ENCODE data around the gene SH3BP5L. TPM values are rescaled to one million over a fixed set of nuclear protein-coding genes. Genes with fewer than 3 reads are reported as not detected.

Gene SH3BP5L
- total RNA-seq, 4 donors from 2014 or later, result 7.2 to 18.8 (median 13.1) TPM

DNA sequence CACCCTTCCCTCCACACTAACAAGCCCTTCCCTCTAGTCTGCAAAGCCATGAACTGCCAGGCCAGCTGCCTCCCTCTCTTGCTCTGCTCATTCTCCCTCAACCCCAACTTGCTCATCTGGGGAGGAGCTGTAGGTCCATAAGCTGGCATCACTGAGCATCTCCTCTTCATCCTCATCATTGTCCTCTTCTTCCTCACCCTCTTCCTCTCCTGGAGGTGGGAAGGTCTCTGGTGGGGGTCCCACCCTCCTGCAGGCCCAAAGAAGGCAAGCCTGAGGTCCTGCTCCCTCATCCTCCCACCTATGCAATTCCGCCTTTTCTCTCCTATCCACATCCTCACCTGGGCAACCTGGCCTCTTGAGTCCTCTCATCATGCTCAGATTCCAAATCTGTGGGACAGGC lies 30.5 kb upstream of the SH3BP5L start:
- TF ChIP-seq, protein P1, sequence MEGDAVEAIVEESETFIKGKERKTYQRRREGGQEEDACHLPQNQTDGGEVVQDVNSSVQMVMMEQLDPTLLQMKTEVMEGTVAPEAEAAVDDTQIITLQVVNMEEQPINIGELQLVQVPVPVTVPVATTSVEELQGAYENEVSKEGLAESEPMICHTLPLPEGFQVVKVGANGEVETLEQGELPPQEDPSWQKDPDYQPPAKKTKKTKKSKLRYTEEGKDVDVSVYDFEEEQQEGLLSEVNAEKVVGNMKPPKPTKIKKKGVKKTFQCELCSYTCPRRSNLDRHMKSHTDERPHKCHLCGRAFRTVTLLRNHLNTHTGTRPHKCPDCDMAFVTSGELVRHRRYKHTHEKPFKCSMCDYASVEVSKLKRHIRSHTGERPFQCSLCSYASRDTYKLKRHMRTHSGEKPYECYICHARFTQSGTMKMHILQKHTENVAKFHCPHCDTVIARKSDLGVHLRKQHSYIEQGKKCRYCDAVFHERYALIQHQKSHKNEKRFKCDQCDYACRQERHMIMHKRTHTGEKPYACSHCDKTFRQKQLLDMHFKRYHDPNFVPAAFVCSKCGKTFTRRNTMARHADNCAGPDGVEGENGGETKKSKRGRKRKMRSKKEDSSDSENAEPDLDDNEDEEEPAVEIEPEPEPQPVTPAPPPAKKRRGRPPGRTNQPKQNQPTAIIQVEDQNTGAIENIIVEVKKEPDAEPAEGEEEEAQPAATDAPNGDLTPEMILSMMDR (IDR thresholded peaks at IDR 0.05; ENCODE audit: low read depth), result no peak

GRCh38 chr1:248855580-248855979 lies 29.9 kb upstream of the SH3BP5L start:
- TF ChIP-seq, protein P1 (IDR thresholded peaks at IDR 0.05; ENCODE audit: low read depth), result no peak

DNA sequence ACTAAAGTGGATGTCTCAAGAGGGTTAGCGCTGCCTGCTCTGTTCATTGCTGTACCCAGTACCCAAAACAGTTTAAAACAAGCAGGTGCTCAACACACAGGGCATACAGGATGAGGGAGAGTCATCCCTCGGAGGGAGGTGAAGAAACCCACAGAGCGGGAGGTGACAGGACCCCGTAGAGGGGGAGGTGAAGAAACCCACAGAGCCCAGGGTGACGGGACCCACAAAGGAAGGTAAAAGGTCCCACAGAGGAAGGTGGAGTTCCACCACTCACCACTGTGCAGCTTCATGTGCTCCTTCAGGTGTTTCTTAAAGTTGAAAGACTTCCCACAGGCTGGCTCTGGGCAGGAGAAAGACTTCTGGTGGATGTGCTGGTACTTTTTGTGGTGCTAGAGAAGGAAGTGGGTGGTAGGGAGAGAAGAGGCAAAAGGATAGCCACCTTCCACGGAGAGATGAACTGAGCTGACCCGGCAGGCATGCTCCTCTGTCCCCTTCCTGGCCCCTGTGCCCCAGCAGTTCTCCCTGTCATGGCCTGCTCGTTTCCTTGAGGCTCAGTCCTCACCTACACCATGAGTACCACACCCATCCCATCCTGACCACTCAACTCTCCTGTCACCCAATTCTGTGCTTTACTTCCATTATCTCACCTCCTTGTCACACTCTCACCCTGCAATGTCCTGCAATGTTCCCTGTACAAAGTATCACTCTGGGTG lies 28.1 kb upstream of the SH3BP5L start:
- TF ChIP-seq, protein P1 (IDR thresholded peaks at IDR 0.05; ENCODE audit: low read depth), result no peak

GRCh38 chr1:248852481-248853405 lies 27.0 kb upstream of the SH3BP5L start:
- TF ChIP-seq, protein P1 (IDR thresholded peaks at IDR 0.05; ENCODE audit: low read depth), result no peak

- TF ChIP-seq, protein P1 (IDR thresholded peaks at IDR 0.05; ENCODE audit: low read depth), result no peak
Measured at GRCh38 chr1:248851390-248851789, 25.7 kb upstream of the SH3BP5L start.

- TF ChIP-seq, protein P1 (IDR thresholded peaks at IDR 0.05; ENCODE audit: low read depth), result no peak
Measured at GRCh38 chr1:248850536-248851251, 25.0 kb upstream of the SH3BP5L start.
